ENCODE data around the gene HRH2.

The HRH2 gene

DNA sequence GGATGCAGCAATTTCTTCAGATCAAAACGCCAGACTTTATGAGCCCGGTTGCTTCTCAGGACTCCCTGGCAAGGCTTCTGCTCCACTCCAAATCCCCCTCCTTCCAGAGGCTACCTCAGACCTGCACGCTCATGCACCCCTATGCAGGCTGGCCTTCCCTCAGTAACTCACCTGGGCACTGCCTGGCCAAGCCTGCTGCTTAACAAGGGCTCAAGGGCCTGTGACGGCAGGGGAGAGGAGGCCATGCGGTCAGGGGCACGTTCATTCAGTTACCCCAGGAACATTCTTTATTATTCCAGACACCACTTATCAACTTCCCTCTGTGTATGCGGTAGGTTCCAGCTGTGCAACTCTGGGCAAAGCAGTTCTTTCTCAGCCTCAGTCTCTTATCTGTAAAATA is 79.6 kb downstream of the HRH2 start:
- TF ChIP-seq, protein P1, sequence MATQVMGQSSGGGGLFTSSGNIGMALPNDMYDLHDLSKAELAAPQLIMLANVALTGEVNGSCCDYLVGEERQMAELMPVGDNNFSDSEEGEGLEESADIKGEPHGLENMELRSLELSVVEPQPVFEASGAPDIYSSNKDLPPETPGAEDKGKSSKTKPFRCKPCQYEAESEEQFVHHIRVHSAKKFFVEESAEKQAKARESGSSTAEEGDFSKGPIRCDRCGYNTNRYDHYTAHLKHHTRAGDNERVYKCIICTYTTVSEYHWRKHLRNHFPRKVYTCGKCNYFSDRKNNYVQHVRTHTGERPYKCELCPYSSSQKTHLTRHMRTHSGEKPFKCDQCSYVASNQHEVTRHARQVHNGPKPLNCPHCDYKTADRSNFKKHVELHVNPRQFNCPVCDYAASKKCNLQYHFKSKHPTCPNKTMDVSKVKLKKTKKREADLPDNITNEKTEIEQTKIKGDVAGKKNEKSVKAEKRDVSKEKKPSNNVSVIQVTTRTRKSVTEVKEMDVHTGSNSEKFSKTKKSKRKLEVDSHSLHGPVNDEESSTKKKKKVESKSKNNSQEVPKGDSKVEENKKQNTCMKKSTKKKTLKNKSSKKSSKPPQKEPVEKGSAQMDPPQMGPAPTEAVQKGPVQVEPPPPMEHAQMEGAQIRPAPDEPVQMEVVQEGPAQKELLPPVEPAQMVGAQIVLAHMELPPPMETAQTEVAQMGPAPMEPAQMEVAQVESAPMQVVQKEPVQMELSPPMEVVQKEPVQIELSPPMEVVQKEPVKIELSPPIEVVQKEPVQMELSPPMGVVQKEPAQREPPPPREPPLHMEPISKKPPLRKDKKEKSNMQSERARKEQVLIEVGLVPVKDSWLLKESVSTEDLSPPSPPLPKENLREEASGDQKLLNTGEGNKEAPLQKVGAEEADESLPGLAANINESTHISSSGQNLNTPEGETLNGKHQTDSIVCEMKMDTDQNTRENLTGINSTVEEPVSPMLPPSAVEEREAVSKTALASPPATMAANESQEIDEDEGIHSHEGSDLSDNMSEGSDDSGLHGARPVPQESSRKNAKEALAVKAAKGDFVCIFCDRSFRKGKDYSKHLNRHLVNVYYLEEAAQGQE (IDR thresholded peaks at IDR 0.05; ENCODE audit: insufficient replicate concordance, low read depth) = no peak
- TF ChIP-seq, protein P2, sequence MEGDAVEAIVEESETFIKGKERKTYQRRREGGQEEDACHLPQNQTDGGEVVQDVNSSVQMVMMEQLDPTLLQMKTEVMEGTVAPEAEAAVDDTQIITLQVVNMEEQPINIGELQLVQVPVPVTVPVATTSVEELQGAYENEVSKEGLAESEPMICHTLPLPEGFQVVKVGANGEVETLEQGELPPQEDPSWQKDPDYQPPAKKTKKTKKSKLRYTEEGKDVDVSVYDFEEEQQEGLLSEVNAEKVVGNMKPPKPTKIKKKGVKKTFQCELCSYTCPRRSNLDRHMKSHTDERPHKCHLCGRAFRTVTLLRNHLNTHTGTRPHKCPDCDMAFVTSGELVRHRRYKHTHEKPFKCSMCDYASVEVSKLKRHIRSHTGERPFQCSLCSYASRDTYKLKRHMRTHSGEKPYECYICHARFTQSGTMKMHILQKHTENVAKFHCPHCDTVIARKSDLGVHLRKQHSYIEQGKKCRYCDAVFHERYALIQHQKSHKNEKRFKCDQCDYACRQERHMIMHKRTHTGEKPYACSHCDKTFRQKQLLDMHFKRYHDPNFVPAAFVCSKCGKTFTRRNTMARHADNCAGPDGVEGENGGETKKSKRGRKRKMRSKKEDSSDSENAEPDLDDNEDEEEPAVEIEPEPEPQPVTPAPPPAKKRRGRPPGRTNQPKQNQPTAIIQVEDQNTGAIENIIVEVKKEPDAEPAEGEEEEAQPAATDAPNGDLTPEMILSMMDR (IDR thresholded peaks at IDR 0.05; ENCODE audit: insufficient read depth, low read length) = no peak
- TF ChIP-seq SPI1 (IDR thresholded peaks at IDR 0.05; ENCODE audit: borderline replicate concordance, low read depth) (no peak), GABPA (IDR thresholded peaks at IDR 0.05; ENCODE audit: low read depth) (no peak), POLR2AphosphoS5 (IDR thresholded peaks at IDR 0.05; ENCODE audit: low read depth) (no peak)

DNA sequence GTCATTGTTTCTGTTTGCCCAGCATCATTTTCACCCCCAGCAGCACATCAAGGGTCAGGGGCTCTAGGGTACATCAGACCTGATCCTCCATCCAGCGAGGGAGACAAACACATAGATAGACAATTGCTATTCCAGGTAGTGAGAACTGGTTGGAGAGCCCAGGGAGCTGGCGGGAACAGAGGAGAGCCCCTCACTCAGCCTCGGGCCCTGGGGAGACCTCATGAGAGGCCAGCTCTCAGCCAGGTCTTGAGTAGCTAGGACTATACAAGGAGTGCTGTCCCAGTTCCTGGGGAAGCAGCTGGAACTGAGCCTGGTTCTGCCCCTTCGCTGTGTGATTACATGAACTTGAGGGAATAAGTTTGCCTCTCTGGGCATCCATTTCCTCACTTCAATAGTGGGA is 80.3 kb downstream of the HRH2 start:
- Histone ChIP-seq H3K4me3 (replicated peaks; ENCODE audit: insufficient read depth, low read length) (no peak overlapping the region), H3K27ac (replicated peaks) (no peak overlapping the region), H3K27me3 (ENCODE audit: insufficient read depth, poor library complexity, severe bottlenecking) (no peaks in the 10 kb centered on the region)
- no peak for TF ChIP-seq SPI1 (IDR thresholded peaks at IDR 0.05; ENCODE audit: borderline replicate concordance, low read depth)
- TF ChIP-seq, protein P2 (IDR thresholded peaks at IDR 0.05; ENCODE audit: insufficient read depth, low read length) = no peak
- TF ChIP-seq, protein P1 (IDR thresholded peaks at IDR 0.05; ENCODE audit: insufficient replicate concordance, low read depth) = no peak
- no peak for TF ChIP-seq POLR2AphosphoS5 (IDR thresholded peaks at IDR 0.05; ENCODE audit: low read depth)
- TF ChIP-seq GABPA (IDR thresholded peaks at IDR 0.05; ENCODE audit: low read depth) = no peak
- no peak for DNase-seq (ENCODE audit: low read depth in 1 of 2, low spot score in 1 of 2)

More for the DNA sequence above, 79.6 kb downstream of the HRH2 start:
- no peak overlapping the region for H3K27ac ChIP-seq (replicated peaks)
- H3K4me3 ChIP-seq (replicated peaks; ENCODE audit: insufficient read depth, low read length) = no peak overlapping the region
- H3K27me3 ChIP-seq (ENCODE audit: insufficient read depth, poor library complexity, severe bottlenecking) = no peaks in the 10 kb centered on the region
- no peak for DNase-seq (ENCODE audit: low read depth in 1 of 2, low spot score in 1 of 2)

DNA sequence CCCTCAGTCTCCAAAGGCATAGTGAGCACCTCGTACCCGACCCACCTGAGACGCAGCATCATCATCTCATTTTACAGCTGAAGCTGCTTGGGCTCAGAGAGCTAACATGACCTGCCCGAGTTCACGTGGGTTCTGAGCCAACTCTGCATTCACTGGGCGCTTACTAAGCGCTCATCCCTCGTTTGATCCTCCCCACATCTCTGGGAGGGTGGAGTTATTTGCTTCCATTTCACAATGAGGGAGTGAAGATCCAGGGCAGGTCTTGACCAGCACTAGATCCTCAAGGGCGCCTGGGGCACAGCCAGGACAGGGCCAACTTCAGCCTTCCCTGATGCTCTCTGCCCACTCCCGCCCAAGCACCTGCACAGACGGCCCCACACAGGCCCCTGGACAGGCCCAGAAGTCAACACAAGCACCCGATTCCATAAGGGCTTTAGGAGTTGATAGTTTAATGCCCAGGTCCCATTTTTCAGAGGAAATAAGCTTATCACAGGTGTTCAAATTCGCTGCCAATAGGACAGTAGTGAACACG is 80.8 kb downstream of the HRH2 start:
- TF ChIP-seq GABPA (IDR thresholded peaks at IDR 0.05; ENCODE audit: low read depth) = no peak
- no peak for TF ChIP-seq POLR2AphosphoS5 (IDR thresholded peaks at IDR 0.05; ENCODE audit: low read depth)
- TF ChIP-seq, protein P1 (IDR thresholded peaks at IDR 0.05; ENCODE audit: insufficient replicate concordance, low read depth) = no peak
- TF ChIP-seq, protein P2 (IDR thresholded peaks at IDR 0.05; ENCODE audit: insufficient read depth, low read length) = no peak
- TF ChIP-seq SPI1 (IDR thresholded peaks at IDR 0.05; ENCODE audit: borderline replicate concordance, low read depth) = no peak
- Histone ChIP-seq H3K4me3 (replicated peaks; ENCODE audit: insufficient read depth, low read length) (no peak overlapping the region), H3K27ac (replicated peaks) (no peak overlapping the region), H3K27me3 (ENCODE audit: insufficient read depth, poor library complexity, severe bottlenecking) (no peaks in the 10 kb centered on the region)
- no peak for DNase-seq (ENCODE audit: low read depth in 1 of 2, low spot score in 1 of 2)

Data from HL-60 (cell line).